ENCODE results near the gene HINFP. TPM values are rescaled to one million over a fixed set of nuclear protein-coding genes. Genes with fewer than 3 reads are reported as not detected.

HINFP gene
- total and polyA plus RNA-seq, 9 of the 15 experiments (the other 6 are each of a cell fraction or from before 2014, with no cell fraction given) = 13.8 to 34.1 (median 22.5) TPM

- TF ChIP-seq ZBTB12 (CRISPR knock-in tag; IDR thresholded peaks at IDR 0.05) (no peak), EP400 (IDR thresholded peaks at IDR 0.05) (peak; percentile 81), FOXK2 (conservative IDR thresholded peaks at IDR 0.05 in 1 of 2, IDR thresholded peaks at IDR 0.05 in 1 of 2; ENCODE audit: low read depth in 2 of 2) (peak; percentile 88 to 91), ID3 (CRISPR knock-in tag; IDR thresholded peaks at IDR 0.05) (no peak), ID3 (tag; IDR thresholded peaks at IDR 0.05) (no peak), ZNF668 (CRISPR knock-in tag; IDR thresholded peaks at IDR 0.05) (no peak), ZNF518B (CRISPR knock-in tag; IDR thresholded peaks at IDR 0.05) (no peak), MEF2D (tag; conservative IDR thresholded peaks at IDR 0.05; ENCODE audit: low read depth) (0 out of 2 replicates have a peak, but pooled peaks have one; percentile 27), ZNF449 (CRISPR knock-in tag; IDR thresholded peaks at IDR 0.05) (no peak), NFIC (IDR thresholded peaks at IDR 0.05) (0 out of 2 replicates have a peak, but pooled peaks have one; percentile 13), ESRRB (CRISPR knock-in tag; IDR thresholded peaks at IDR 0.05; ENCODE audit: borderline replicate concordance) (no peak), FOXJ3 (CRISPR knock-in tag; IDR thresholded peaks at IDR 0.05) (no peak), RHOXF2B (CRISPR knock-in tag; conservative IDR thresholded peaks at IDR 0.05) (no peak), OTX1 (CRISPR knock-in tag; IDR thresholded peaks at IDR 0.05) (no peak), DPF2 (IDR thresholded peaks at IDR 0.05) (peak; percentile 72; the same call in 1 of the 2 replicates), XRCC3 (IDR thresholded peaks at IDR 0.05) (no peak), HNRNPH1 (optimal IDR thresholded peaks at IDR 0.05; ENCODE audit: low read depth, low read length) (no peak), ZBTB26 (CRISPR knock-in tag; IDR thresholded peaks at IDR 0.05) (no peak), SNRNP70 (optimal IDR thresholded peaks at IDR 0.05; ENCODE audit: low read depth, low read length) (no peak), POLR2G (IDR thresholded peaks at IDR 0.05; ENCODE audit: low read depth, low read length) (peak; percentile 85)
These were observed at the start of gene HINFP (continued) for GRCh38 chr11:119121008-119121810.
